KBM-7 (cell line): ENCODE data around the gene ATP5PD.

Experiments
- DNase-seq: peaks from one replicate; pipeline ENCODE4 v3.0.0-alpha.2; 2015
- in situ Hi-C: fragments of 300-500 bp; cut with MboI; formaldehyde crosslinking; loops from 2 replicates; pipeline ENCODE4 v1.14.3; 2020; ENCODE audit warnings: low sequenced_read_pairs, low pct_unique_long_range_greater_than_20kb, mixed read lengths

ATP5PD gene

GRCh38 chr17:75004371-75004770 lies 42.4 kb downstream of the ATP5PD start:
- DNase-seq: no peak
- in situ Hi-C loops: no loop called here

- in situ Hi-C loops: no loop called here
- DNase-seq: no peak
Measured at GRCh38 chr17:75003957-75004355, 42.8 kb downstream of the ATP5PD start.

GRCh38 chr17:75003070-75003956 lies 43.5 kb downstream of the ATP5PD start:
- in situ Hi-C loops: no loop called here

GRCh38 chr17:75001915-75002843 lies 44.6 kb downstream of the ATP5PD start:
- in situ Hi-C loops: no loop called here
- DNase-seq: no peak

More at GRCh38 chr17:75003070-75003956, 43.5 kb downstream of the ATP5PD start:
- no peak for DNase-seq

- DNase-seq: no peak
- in situ Hi-C loops: no loop called here
Measured at GRCh38 chr17:74999523-74999922, 47.2 kb downstream of the ATP5PD start.

- in situ Hi-C loops: no loop called here
- DNase-seq: peak; percentile 63
Measured at GRCh38 chr17:74998783-74999182, 48.0 kb downstream of the ATP5PD start.

DNA sequence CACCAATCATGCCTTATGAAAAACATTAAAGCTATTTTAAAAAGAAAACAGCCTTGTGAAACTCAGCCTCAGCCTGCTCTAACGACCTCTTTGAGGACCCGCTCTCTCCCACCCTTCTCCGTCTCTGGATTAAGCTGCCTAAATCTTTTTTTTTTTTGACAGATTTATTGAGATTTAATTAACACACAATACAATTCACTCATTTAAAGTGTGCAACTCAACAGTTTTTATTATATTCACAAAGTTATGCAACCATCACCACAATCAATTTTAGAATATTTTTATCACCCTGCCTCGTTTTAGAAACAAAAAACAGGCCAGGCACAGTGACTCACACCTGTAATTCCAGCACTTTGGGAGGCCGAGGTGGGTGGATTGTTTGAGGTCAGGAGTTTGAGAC lies 50.9 kb downstream of the ATP5PD start:
- in situ Hi-C loops: no loop called here
- DNase-seq: no peak

- in situ Hi-C loops: no loop called here
- no peak for DNase-seq
Measured at GRCh38 chr17:74994440-74994839, 52.3 kb downstream of the ATP5PD start.

DNA sequence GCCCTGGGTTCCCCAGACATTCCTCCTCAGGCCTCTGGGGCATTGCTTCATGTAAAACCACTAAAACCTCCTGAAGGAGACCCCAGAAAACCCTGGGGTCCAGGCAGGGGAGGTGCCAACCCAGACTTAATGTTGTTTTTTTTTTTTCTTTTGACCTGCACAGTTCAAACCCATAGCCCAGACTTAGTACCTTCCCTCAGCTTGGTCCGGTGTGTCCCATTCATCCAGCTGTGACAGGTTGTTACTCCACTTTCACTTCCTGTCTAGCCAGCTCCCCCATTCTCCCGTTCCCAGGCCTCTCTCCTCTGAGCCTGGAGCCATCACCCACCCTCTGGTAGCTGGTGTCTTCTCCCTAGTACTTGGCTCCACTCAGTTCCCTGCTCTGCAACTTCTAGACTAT lies 54.5 kb downstream of the ATP5PD start:
- in situ Hi-C loops: no loop called here
- DNase-seq: no peak

DNA sequence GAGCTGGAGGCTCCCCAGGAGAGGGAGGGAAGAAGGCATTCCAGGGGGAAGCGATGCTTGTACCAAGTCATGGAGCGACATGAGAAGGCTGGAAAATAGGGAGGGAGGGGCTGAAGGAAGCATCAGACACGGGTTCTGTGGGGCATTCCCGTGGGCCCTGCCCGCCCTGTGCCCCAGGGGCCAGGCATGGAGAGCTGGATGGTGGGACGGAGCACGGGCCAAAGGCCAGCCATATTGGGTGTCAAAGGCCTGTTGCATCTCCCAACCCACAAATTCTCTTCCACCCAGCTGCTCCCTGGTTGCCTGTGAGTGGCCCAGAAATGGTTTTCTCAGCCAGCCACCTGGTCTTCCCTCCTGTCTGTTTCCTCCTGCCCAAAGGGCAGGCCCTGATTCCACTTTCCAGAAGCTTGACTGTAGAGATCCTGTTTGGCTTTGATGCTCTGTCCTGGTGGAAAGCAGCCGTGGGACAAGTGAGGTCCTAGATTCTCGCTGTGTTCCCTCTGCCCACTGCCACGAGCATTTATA lies 56.1 kb downstream of the ATP5PD start:
- in situ Hi-C loops: no loop called here
- no peak for DNase-seq
